Cardiac muscle cell (in vitro differentiated cells and primary cell): ENCODE data around the gene ODF4. TPM values are rescaled to one million over a fixed set of nuclear protein-coding genes. Genes with fewer than 3 reads are reported as not detected.
"Not testable (repeated sequence)": the region's sequence is repeated elsewhere in the genome, so short reads cannot be mapped to it uniquely, and the experiment has no call there.

ENCODE experiments used
- DNase-seq, 2 donors: peaks; one replicate each; pipeline versions ENCODE4 v3.0.0 to v3.0.0-alpha.2; 2010 to 2017; ENCODE audit warnings: low read depth in 1 of 2, low spot score in 1 of 2
- H3K27ac ChIP-seq: fragments of 200-600 bp; sonication (generic); 2 replicates; pipeline ENCODE4 v1.5.1; 2016
- H3K27me3 ChIP-seq: fragments of 200-600 bp; sonication (generic); 2 replicates; pipeline ENCODE4 v1.6.0; 2016; ENCODE audit warnings: control low read depth
- H3K36me3 ChIP-seq: fragments of 200-600 bp; sonication (generic); 2 replicates; pipeline ENCODE4 v1.5.1; 2016; ENCODE audit warnings: control low read depth
- H3K4me1 ChIP-seq: fragments of 200-600 bp; sonication (generic); 2 replicates; pipeline ENCODE4 v1.8.1; 2017; ENCODE audit warnings: low read depth, mild to moderate bottlenecking, mixed run types
- H3K4me3 ChIP-seq: fragments of 200-600 bp; sonication (generic); 2 replicates; pipeline ENCODE4 v1.5.1; 2016; ENCODE audit warnings: mild to moderate bottlenecking
- H3K9me3 ChIP-seq: fragments of 200-600 bp; sonication (generic); 2 replicates; pipeline ENCODE4 v1.5.1; 2017; ENCODE audit warnings: low read depth, mild to moderate bottlenecking, control low read depth
- CTCF ChIP-seq: IDR thresholded peaks from 2 replicates; pipeline ENCODE4 v1.5.1; 2012; ENCODE audit warnings: low read depth, mild to moderate bottlenecking, low read length
- polyA plus RNA-seq: library from polyadenylated mRNA; unstranded; fragments of >200 nt; fragmentation: Nextera tagmentation; extraction: Ambion mirVana; gene quantifications from 2 replicates; pipeline ENCODE4 v1.2.1, GENCODE V29; 2016
- total RNA-seq: library from RNA; depleted of rRNA; stranded (reverse); fragments of >200 nt; gene quantifications from 2 replicates; pipeline ENCODE4 v1.2.3, GENCODE V29; 2016

Gene ODF4
- total and polyA plus RNA-seq, 2 experiments from 2014 or later: not detected

- no peak for TF ChIP-seq CTCF
- Histone ChIP-seq H3K9me3 (no peaks in the 10 kb centered on the region), H3K4me3 (no peak overlapping the region), H3K27me3 (no peaks in the 10 kb centered on the region), H3K27ac (no peak overlapping the region), H3K4me1 (no peaks in the 10 kb centered on the region), H3K36me3 (no peaks in the 10 kb centered on the region)
- DNase-seq: no peak
Observed at GRCh38 chr17:8392674-8393469, 53.2 kb downstream of the ODF4 start.

GRCh38 chr17:8393470-8394231 lies 54.0 kb downstream of the ODF4 start:
- H3K27ac ChIP-seq: no peak overlapping the region
- no peak for DNase-seq
- no peaks in the 10 kb centered on the region for H3K36me3 ChIP-seq
- TF ChIP-seq CTCF: no peak
- no peak overlapping the region for H3K4me3 ChIP-seq
- H3K4me1 ChIP-seq: no peaks in the 10 kb centered on the region
- no peaks in the 10 kb centered on the region for H3K27me3 ChIP-seq
- no peaks in the 10 kb centered on the region for H3K9me3 ChIP-seq

GRCh38 chr17:8394497-8394896 lies 54.9 kb downstream of the ODF4 start:
- H3K27ac ChIP-seq, H3K4me1 ChIP-seq, DNase-seq, H3K27me3 ChIP-seq, H3K9me3 ChIP-seq, H3K36me3 ChIP-seq, H3K4me3 ChIP-seq: not testable (repeated sequence)

Other genes with a start within 250 kb of the ODF4 start
- gene ALOXE3, start 221.3 kb upstream of the ODF4 start, total RNA-seq: not detected in 2 replicates
- gene ALOXE3, start 221.3 kb upstream of the ODF4 start, polyA plus RNA-seq: 0.10 TPM in 1 of 2 replicates, not detected in the other
- gene HES7, start 215.7 kb upstream of the ODF4 start, total RNA-seq: 0.32 and 6.2 TPM in 2 replicates
- 1.1 and 1.5 TPM in 2 replicates for gene HES7, start 215.7 kb upstream of the ODF4 start, polyA plus RNA-seq
- gene PER1, start 187.4 kb upstream of the ODF4 start, total RNA-seq: 42.3 and 51.9 TPM in 2 replicates
- gene PER1, start 187.4 kb upstream of the ODF4 start, polyA plus RNA-seq: 28.2 and 47.7 TPM in 2 replicates
- 22.5 and 35.7 TPM in 2 replicates for gene VAMP2, start 176.9 kb upstream of the ODF4 start, total RNA-seq
- 102 and 118 TPM in 2 replicates for gene VAMP2, start 176.9 kb upstream of the ODF4 start, polyA plus RNA-seq
- gene TMEM107, start 163.5 kb upstream of the ODF4 start, total RNA-seq: 39.8 and 40.7 TPM in 2 replicates
- 54.6 and 62.4 TPM in 2 replicates for gene TMEM107, start 163.5 kb upstream of the ODF4 start, polyA plus RNA-seq
- 19.7 and 26.4 TPM in 2 replicates for gene BORCS6, start 149.7 kb upstream of the ODF4 start, total RNA-seq
- gene BORCS6, start 149.7 kb upstream of the ODF4 start, polyA plus RNA-seq: 13.2 and 13.7 TPM in 2 replicates
- gene AURKB, start 129.3 kb upstream of the ODF4 start, total RNA-seq: 15.1 and 77.7 TPM in 2 replicates
- 17.8 and 133 TPM in 2 replicates for gene AURKB, start 129.3 kb upstream of the ODF4 start, polyA plus RNA-seq
- gene CTC1, start 91.8 kb upstream of the ODF4 start, total RNA-seq: 7.4 and 15.6 TPM in 2 replicates
- 17.1 and 23.0 TPM in 2 replicates for gene CTC1, start 91.8 kb upstream of the ODF4 start, polyA plus RNA-seq
- 49.9 and 62.5 TPM in 2 replicates for gene PFAS, start 90.6 kb upstream of the ODF4 start, total RNA-seq
- 48.2 and 62.0 TPM in 2 replicates for gene PFAS, start 90.6 kb upstream of the ODF4 start, polyA plus RNA-seq
- gene RANGRF, start 51.2 kb upstream of the ODF4 start, total RNA-seq: 40.0 and 43.6 TPM in 2 replicates
- 75.5 and 89.2 TPM in 2 replicates for gene RANGRF, start 51.2 kb upstream of the ODF4 start, polyA plus RNA-seq
- 3.5 and 9.5 TPM in 2 replicates for gene SLC25A35, start 44.4 kb upstream of the ODF4 start, total RNA-seq
- 6.0 and 7.9 TPM in 2 replicates for gene SLC25A35, start 44.4 kb upstream of the ODF4 start, polyA plus RNA-seq
- 1.1 and 3.0 TPM in 2 replicates for gene ARHGEF15, start 29.6 kb upstream of the ODF4 start, total RNA-seq
- gene ARHGEF15, start 29.6 kb upstream of the ODF4 start, polyA plus RNA-seq: 0.17 and 0.73 TPM in 2 replicates
- 3,276 and 3,592 TPM in 2 replicates for gene RPL26, start 43.4 kb downstream of the ODF4 start, total RNA-seq
- 486 and 538 TPM in 2 replicates for gene RPL26, start 43.4 kb downstream of the ODF4 start, polyA plus RNA-seq
- gene RNF222, start 58.0 kb downstream of the ODF4 start, total RNA-seq: not detected in 2 replicates
- gene RNF222, start 58.0 kb downstream of the ODF4 start, polyA plus RNA-seq: 0.17 and 0.37 TPM in 2 replicates
- gene NDEL1, start 96.0 kb downstream of the ODF4 start, total RNA-seq: 34.8 and 47.3 TPM in 2 replicates
- 21.3 and 25.7 TPM in 2 replicates for gene NDEL1, start 96.0 kb downstream of the ODF4 start, polyA plus RNA-seq